ENCODE results near the gene ACOT13. TPM values are rescaled to one million over a fixed set of nuclear protein-coding genes. Genes with fewer than 3 reads are reported as not detected.

The ACOT13 gene
- total and polyA plus RNA-seq, 2 of the 8 experiments (the other 6 are each of a cell fraction or from before 2014, with no cell fraction given): 27.6 to 40.6 TPM

DNA sequence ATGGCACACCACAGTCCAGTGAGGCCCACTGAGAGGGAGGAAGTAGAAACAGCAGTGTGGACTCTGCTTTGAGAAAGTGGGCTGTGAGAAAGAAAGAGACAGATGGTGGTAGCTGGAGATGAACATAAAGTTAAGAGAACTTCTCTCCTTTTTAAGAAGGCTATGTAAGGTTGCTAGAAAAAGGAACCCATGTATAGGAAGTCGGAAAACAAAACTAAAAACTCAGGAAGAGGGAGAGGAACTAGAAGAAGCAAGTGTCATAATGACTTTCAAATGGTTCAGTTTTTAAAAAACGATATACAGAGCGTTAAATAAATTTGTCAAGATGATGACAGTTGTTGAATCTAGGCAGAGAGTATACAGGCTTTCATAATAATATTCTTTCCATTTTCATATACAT lies 82.4 kb downstream of the ACOT13 start (continued):
- TF ChIP-seq CHD7 (IDR thresholded peaks at IDR 0.05; ENCODE audit: insufficient replicate concordance, low read length) (no peak), RNF2 (IDR thresholded peaks at IDR 0.05; ENCODE audit: borderline replicate concordance, low read depth, low read length, missing control alignments, poor library complexity, severe bottlenecking) (no peak)
